Spleen (tissue), 7 donors: Measurements from ENCODE around the gene KCNK5.

Source experiments
- POLR2A ChIP-seq, 3 donors: fragments of 450-650 bp; IDR thresholded peaks; one replicate each; pipeline ENCODE4 v1.5.1; 2017; ENCODE audit warnings: antibody characterized with exemption in 3 of 3, mild to moderate bottlenecking in 1 of 3
- POLR2AphosphoS5 ChIP-seq, 3 donors: sonication (generic); formaldehyde crosslinking; IDR thresholded peaks; one replicate each; pipeline ENCODE4 v1.5.1; 2017; ENCODE audit warnings: antibody characterized with exemption in 3 of 3
- TF ChIP-seq, protein P1 (sequence below), 11 experiments: fragments of 200-600 bp in 7 of 11; fragments of 450-650 bp in 4 of 11; sonication (generic) in 4 of 11; IDR thresholded peaks in 8 of 11; conservative IDR thresholded peaks in 3 of 11; 1 replicate in 7 of 11; 2 replicates in 4 of 11; pipeline versions ENCODE4 v1.4.0 to v1.8.0; 2016 to 2021; ENCODE audit warnings: antibody characterized with exemption in 11 of 11, inconsistent platforms in 4 of 11, mild to moderate bottlenecking in 1 of 11
- donor health status: DM: no; HTN: no; CAD: no; lungs with moderate emphysema.
- donor health status: DM: no; HTN: no; CAD: no.
- donor health status: DM: no; HTN: no; CAD: no.

DNA sequence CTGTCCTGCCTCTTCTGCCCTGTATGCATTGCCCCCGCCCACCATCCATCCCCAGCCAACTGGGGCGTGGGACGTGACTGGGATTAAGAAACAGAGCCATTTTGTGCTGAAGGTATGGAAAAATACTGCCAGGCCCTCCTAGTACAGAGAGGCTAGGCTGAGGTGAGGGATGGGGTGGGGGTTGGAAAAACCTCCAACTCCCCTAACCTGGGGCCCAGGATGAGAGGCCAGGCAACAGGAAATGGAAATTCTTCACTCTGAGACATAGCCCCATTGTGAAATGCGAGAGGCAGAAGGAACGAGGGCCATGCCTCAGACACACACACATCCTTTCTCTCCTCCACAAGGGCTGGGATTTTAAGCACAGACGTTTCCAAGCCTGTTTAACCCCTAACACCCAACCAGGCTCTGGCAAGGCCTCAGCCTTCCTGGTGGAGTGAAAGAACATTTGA, 19.9 kb downstream of the KCNK5 start:
- TF ChIP-seq, protein P1, sequence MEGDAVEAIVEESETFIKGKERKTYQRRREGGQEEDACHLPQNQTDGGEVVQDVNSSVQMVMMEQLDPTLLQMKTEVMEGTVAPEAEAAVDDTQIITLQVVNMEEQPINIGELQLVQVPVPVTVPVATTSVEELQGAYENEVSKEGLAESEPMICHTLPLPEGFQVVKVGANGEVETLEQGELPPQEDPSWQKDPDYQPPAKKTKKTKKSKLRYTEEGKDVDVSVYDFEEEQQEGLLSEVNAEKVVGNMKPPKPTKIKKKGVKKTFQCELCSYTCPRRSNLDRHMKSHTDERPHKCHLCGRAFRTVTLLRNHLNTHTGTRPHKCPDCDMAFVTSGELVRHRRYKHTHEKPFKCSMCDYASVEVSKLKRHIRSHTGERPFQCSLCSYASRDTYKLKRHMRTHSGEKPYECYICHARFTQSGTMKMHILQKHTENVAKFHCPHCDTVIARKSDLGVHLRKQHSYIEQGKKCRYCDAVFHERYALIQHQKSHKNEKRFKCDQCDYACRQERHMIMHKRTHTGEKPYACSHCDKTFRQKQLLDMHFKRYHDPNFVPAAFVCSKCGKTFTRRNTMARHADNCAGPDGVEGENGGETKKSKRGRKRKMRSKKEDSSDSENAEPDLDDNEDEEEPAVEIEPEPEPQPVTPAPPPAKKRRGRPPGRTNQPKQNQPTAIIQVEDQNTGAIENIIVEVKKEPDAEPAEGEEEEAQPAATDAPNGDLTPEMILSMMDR (IDR thresholded peaks at IDR 0.05 in 8 of 11, conservative IDR thresholded peaks at IDR 0.05 in 3 of 11), result no peak
- TF ChIP-seq POLR2A (IDR thresholded peaks at IDR 0.05) (no peak), POLR2AphosphoS5 (IDR thresholded peaks at IDR 0.05) (no peak)
